HTR-8/SVneo (cell line): ENCODE data around the gene MAP1S.

Source experiments
- DNase-seq: peaks from one replicate; pipeline ENCODE4 v3.0.0; 2011; ENCODE audit warnings: low spot score, mixed read lengths; ENCODE audit not compliant: insufficient read length
- FAIRE-seq: peaks from 2 replicates; lab custom pipeline; 2011; peaks lifted over from hg19 to GRCh38; lab: Jason Lieb, UNC

Gene MAP1S

DNA sequence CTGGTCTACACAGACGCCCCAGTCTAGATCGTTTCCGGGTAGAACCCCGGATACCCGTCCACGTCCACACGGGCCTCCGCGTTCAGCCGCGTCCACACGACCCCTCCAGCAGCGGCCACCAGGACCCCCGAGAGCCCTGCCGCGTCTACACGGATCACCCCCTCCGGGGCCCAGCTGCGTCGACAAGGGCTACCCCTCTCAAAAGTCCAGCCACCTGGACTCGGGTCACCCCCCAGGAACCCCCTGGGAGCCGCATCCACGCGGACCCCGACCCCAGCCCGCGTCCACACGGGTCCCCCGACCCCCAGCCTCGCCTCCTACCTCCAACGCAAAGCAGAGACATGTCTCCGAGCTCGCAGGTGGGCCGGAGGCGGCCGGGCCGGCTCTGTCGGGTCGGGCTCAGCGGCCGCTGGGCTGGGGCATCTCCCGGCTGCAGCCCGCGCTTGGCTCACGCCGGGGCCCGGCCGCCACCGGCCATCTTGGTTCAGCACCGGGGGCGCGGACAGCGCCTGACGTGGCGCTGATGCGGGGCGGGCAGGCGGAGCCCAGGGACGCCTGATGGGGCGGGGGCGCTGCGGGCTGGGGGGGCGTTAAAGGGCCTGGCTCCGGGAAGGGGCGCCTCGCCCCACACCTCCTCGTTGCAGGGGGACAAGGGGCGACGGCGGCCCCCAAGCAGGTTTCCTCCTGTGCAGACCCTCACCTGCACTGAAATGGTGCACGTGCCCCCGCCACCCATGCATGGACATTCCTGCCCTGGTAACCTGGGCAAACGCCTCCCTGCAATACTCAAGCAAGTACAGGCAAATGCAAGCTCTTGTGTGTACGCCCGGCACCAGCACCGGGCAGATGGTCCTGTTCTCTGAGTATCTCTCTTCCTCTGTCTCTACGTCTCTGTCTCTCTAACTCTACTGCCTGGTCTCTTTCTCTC lies 31.2 kb upstream of the MAP1S start, which contains the start of gene UNC13A:
Gene UNC13A, minus strand, starts transcription at position 498 of the 928 bp plus-strand sequence. Its CDS starts 155 bp downstream, at position 343.
- DNase-seq: peak; percentile 62
- FAIRE-seq: peak; percentile 55

DNA sequence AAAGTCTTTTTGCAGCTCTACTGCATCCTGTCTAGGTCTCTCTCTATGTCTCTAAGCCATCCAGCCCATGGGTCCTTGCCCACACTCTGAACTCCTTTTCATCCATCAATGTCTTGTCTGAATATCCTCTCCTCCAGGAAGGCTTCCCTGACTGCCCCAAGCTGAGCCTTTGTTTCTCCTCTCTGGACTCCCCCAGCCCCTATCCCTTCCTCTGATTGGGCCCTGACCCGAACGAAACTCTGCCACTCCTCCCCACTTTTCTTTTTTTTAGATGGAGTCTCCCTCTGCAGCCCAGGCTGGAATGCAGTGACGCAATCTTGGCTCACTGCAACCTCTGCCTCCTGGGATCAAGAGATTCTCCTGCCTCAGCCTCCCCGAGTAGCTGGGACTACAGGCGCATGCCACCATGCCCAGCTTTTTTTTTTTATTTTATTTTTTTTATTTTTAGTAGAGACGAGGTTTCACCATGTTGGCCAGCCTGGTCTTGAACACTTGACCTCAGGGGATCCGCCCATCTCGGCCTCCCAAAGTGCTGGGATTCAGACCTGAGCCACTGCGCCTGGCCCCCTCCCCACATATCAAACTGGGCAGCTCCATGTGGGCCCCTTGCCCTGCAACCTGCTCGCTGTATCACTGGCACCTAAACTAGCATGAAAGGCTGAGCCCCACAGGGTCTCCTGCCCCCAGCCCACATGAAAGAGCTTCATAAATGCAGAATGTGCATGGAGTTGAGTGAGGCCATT lies 30.3 kb upstream of the MAP1S start:
- FAIRE-seq (no peak), DNase-seq (no peak)

DNA sequence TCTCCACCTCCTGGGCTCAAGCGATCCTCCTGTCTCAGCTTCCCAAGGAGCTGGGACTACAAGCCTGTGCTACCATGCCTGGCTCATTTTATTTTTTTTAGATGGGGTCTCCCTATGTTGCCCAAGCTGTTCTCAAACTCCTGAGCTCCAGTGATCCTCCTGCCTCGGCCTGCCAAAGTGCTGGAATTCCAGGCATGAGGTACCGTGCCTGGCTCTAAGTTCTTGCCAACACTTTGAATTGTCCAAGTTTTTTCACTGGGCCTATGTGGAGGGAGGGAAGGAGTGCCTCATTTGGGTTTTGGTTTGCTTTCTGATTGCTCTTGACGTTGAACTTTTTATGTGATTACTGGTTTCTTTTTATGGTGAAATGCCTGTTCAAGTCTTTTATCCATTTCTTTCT lies 26.7 kb upstream of the MAP1S start:
- FAIRE-seq: no peak
- no peak for DNase-seq

DNA sequence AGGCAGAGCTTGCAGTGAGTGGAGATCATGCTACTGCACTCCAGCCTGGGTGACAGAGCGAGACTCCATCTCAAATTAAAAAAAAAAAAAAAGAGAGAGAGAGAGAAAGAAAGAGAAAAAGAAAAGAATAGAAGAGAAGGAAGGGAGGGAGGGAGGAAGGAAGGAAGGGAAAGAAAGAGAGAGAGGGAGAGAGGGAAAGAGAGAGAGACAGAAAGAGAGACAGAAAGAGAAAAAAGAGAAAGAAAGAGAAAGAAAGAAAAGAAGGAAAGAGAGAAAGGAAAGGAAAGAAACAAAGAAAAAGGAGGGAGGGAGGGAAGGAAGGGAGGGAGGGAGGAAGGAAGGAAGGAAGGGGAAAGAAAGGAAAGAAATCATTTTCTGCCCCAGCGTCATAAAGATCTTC lies 24.1 kb upstream of the MAP1S start:
- DNase-seq: no peak
- FAIRE-seq: no peak

DNA sequence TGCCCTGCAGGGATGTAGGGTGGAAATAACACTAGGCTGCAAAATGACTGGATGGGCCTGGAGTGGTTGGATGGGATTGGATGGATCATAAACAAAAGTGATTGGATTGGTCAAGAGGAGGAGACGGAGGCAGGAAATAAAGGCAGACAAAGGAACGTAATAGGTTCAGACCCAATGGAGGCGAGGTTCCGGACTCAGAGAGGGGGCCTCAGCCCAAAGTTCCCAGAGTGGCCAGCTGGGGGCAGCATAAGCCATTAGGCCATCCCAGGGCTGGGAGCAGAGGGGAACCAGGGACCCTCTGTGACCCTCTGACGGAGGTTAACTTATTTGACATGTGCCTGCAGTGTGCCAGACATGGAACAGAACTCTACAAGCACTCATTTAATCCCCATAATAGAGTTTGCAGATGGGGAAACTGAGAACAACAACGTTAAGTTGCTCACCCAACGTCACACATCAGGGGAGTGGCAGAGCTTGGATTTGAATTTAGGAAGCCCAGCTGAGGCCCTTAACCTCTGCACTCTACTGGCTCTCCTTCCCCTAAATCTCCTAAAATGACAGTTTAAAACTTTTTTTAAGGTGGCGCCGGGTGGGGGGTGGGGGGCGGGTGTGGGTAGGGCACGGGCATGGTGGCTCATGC lies 15.3 kb upstream of the MAP1S start:
- FAIRE-seq (no peak), DNase-seq (no peak)

DNA sequence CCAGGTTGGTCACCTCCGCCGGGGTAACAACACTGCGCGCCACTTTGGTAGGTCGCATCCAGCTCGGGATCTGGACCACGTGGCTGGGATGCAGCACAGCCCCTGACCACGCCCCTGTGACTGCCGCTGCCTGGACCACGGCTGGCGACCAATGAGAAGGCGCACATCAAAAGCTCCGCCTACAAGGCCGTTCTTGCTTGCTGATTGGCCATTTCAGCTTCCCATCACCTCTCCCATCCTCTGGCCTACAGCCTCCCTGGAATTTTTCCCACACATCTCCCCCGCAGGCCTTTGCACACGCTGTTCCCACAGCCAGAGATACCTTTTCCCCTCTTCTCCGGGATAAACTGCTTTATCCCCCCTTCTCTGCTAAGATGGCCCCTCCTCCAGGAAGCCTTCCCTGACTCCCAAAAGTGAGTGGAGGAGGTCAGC lies 12.5 kb upstream of the MAP1S start:
- DNase-seq: no peak

DNA sequence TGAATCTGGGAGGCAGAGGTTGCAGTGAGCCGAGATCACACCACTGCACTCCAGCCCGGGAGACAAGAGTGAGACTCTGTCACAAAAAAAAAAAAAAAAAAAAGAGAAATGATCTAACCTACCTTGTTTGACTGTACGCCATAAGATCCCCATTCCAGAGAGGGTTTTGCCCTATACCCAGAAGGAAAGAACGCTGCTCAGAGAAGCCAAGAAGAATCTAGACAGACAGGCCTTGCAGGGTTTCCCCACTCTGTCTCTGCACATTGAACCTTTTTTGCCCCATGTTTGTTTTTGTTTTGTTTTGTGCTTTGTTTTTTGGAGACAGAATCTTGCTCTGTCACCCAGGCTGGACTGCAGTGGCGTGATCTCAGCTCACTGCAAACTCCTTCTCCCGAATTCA lies 7.4 kb upstream of the MAP1S start:
- FAIRE-seq: no peak

More for the DNA sequence above, 12.5 kb upstream of the MAP1S start:
- no peak for FAIRE-seq

DNA sequence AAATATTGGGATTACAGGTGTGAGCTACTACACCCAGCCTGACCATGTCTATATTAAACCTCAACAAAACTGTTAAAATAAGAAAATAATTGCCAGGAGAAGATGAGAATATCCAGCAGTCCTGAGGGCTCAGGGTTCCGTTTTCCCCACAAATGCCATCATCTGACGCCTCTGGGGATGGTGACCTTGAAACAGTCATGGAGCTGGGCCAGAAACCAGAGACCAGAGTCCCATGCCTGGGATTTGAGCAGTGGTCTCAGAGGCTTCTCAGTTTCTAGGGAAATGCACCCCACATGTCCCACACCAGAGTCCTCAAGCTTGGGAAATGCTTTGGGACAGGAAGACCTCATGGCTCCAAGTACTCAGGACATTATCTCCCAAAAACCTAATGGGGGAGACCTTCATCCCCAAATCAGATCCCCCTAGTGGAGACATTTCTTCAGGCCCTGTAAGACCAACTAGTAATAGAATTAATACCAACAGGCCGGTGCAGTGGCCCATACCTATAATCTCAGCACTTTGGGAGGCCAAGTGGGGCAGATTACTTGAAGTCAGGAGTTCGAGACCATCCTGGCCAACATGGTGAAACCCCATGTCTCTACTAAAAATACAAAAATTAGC lies 2.9 kb upstream of the MAP1S start:
- DNase-seq (no peak), FAIRE-seq (no peak)

More for the DNA sequence above, 7.4 kb upstream of the MAP1S start:
- DNase-seq: no peak

DNA sequence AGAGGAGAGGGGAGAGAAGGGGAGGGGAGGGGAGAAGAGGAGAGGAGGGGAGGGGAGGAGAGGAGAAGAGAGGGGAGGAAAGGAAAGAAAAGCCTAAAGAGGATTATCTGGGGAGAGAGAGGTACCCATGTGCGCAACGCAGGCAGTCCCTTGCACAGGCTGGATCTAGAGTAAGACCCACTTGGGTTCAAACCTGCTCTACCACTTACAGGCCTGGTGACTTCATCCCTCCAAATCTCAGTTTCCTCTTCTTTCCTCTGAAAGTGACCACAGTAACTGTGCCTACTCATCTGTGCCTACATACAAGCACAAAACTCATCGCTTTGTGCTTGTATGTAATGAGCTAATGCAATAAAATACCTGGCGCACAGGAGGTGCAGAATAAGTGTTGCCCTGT lies 732 bp upstream of the MAP1S start:
- no peak for DNase-seq
- no peak for FAIRE-seq

DNA sequence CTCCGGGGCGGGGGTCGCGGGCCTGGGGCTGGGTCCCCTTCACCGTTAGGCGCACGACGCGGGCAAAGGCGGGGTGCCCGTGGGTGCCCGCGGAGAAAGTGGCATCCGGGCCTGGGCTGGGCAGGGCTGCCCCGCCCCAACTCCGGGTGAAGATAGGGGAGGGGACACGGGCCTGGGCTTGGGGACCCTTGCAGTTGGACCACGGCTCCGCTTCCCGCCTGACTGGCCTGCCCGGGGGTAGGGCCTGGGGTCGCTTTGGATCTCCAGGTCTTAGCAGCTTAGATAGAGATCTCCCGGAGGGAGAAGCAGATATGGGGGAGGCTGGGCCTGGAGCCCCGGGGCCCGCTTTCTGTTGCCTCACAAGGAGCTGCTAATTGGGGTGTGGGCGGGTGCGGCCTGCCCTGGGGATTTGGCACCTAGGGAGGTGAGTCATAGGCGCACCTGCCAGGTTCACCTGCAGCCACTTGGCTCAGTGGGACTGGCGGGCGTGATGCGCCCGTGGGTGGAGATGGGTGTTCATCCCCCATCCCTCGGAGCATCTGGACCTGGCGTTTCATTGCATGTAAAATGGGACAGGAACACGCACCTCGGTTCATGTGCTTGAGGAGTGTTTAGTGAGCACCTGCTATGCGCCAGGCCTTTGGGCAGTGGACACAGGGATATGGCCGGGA lies 585 bp downstream of the MAP1S start:
- FAIRE-seq (no peak), DNase-seq (no peak)

DNA sequence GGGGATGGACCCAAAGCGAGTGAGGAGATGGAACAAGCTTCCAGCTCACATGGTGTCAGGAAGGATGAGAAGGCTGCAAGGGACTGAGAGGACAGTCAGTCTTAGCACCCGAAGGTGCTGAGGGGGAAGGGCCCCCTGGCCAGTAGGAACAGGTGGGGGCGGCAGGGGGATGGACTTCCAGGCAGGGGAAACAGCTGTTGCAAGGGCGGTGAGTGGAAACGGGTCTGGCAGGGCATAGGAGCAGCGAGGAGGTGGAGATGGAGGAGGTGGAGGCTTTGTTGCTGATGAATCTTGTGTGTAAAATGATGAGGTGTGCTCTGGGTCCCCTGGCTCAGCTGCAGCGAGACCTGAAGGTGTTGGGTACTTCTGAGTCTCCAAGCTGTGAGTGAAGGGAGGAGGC lies 1.2 kb downstream of the MAP1S start:
- FAIRE-seq (peak; percentile 42), DNase-seq (no peak)

DNA sequence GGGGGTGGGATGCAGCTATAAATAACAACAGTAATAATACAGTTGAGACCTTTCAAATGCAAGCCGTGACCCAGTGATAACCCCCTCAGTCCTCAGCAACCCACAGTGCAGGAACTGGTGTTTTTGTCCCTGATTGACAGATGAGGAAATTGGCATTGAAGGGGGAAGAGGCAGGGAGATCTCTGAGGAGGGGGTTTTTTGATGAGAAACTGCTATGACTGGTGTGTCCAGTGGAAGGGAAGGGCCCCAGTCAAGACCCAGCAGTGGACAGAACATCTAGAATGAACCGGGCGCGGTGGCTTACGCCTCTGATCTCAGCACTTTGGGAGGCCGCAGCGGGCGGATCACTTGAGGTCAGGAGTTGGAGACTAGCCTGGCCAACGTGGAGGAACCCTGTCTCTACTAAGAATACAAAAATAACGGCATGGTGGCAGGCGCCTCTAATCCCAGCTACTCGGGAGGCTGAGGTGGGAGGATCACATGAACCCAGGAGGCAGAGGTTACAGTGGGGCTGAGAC lies 1.9 kb downstream of the MAP1S start:
- DNase-seq (no peak), FAIRE-seq (no peak)

DNA sequence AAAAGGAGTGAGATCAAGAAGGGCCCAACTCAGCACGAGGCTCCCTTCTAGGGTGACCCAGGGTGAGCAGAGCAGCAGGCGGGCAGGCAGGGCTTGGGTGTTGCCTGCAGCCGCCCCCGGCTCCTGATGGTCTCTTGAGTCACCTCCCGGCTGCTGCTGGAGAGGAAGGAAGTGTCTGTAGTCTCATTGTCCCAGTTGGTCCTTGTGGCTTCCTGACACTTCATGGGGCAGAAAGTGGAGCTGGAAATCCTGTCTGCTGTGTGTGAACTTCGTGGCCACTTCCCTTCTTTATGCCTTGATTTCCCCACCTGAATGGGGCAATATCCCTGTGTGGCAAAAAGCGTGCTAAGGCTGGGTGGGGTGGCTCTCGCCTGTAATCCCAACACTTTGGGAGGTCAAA lies 2.5 kb downstream of the MAP1S start:
- no peak for DNase-seq
- no peak for FAIRE-seq

DNA sequence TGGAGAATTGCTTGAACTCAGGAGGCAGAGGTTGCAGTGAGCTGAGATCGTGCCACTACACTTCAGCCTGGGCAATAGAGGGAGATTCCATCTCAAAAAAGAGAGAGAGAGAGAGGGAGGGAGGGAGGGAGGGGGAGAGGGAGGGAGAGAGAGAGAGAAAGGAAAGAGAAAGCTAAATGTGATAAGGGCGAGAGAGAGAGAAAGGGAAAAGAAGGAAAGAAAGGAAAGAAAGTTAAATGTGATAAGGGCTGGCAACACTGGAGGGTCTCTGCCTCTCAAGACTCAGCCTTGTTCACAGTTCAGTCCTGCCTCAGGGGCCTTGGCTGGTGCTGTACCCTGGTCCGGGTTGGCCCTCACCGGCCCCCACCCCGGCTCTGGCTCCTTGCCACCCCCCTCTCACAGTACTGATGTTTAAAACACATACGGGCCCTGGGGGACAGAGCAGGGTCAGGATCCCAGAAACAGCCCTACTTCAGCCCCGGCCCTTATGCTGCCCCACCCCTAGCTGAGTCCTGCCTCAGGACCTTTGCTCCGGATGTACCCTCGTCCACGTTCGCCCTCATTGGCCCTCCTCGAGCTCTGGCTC lies 3.5 kb downstream of the MAP1S start:
- FAIRE-seq (no peak), DNase-seq (no peak)

DNA sequence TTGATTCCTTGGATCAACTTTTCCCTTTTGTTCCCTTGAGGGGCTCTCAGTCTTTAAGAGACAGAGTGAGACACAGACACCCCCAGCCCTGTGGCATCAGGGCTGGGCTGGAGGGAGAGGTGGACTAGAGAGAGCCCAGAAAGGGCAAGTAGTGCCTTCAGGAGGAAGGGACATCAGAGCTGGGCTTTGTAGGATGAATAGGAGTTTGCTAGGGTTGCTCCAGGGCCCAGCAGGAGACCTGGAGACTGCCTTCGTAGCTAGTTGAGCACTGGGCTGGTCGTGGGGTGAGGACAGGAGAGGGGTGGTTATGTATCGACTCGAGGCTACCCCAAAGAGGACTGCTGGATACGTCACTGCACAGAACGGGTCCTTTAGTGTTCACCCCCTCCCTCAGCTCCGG lies 5.4 kb downstream of the MAP1S start:
- DNase-seq: no peak
- no peak for FAIRE-seq

DNA sequence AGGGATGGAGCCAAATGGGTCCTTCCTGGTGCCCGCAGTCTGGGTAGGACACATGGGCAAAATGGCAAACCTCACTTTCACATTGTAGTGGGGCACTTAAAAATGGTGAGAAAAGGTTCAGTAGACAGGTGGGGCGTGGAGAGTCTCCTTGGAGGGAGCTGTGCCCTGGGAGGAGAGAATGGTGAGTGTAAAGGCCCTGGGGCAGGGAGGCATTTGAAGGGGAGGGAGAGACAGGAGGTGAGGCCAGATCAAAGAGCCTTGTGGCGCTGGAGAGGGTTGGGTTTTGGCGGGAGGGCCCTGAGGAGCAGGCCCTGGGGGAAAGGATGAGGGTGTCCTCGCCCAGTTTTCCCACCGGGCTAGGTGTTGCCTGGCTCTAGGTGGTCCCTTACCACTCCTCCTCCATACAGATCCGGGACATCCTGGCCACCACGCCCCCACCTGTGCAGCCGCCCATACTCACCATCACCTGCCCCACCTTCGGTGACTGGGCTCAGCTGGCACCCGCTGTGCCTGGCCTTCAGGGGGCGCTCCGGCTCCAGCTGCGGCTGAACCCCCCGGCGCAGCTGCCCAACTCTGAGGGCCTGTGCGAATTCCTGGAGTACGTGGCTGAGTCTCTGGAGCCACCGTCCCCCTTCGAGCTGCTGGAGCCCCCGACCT lies 6.3 kb downstream of the MAP1S start:
- FAIRE-seq: no peak
- DNase-seq: no peak

DNA sequence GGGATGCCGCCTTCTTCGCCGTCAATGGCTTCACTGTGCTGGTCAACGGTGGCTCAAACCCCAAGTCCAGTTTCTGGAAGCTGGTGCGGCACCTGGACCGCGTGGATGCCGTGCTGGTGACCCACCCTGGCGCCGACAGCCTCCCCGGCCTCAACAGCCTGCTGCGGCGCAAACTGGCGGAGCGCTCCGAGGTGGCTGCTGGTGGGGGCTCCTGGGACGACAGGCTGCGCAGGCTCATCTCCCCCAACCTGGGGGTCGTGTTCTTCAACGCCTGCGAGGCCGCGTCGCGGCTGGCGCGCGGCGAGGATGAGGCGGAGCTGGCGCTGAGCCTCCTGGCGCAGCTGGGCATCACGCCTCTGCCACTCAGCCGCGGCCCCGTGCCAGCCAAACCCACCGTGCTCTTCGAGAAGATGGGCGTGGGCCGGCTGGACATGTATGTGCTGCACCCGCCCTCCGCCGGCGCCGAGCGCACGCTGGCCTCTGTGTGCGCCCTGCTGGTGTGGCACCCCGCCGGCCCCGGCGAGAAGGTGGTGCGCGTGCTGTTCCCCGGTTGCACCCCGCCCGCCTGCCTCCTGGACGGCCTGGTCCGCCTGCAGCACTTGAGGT lies 7.0 kb downstream of the MAP1S start:
- DNase-seq: no peak
- no peak for FAIRE-seq
